Adrenal gland (tissue), 5 donors: ENCODE measurements around the gene CD177.

ENCODE experiments used
- POLR2A ChIP-seq, 2 donors: fragments of 450-650 bp; IDR thresholded peaks; one replicate each; pipeline ENCODE4 v1.6.1; 2017; ENCODE audit warnings: antibody characterized with exemption in 2 of 2, mild to moderate bottlenecking in 2 of 2, moderate library complexity in 1 of 2
- TF ChIP-seq, protein P1 (sequence below), 6 experiments: fragments of 450-650 bp in 4 of 6; fragments of 200-600 bp in 2 of 6; sonication (generic) in 1 of 6; IDR thresholded peaks; 1 replicate in 5 of 6; 2 replicates in 1 of 6; pipeline versions ENCODE4 v1.5.1 to v1.8.0; 2016 to 2021; ENCODE audit warnings: antibody characterized with exemption in 6 of 6, mild to moderate bottlenecking in 2 of 6, moderate library complexity in 1 of 6
- donor health status: DM: no; HTN: no; CAD: no.

DNA sequence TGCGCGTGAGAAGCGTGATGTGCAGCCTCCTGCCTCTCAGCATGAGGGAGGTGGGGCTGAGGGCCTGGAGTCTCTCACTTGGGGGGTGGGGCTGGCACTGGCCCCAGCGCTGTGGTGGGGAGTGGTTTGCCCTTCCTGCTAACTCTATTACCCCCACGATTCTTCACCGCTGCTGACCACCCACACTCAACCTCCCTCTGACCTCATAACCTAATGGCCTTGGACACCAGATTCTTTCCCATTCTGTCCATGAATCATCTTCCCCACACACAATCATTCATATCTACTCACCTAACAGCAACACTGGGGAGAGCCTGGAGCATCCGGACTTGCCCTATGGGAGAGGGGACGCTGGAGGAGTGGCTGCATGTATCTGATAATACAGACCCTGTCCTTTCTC lies 8.7 kb downstream of the CD177 start:
- TF ChIP-seq, protein P1, sequence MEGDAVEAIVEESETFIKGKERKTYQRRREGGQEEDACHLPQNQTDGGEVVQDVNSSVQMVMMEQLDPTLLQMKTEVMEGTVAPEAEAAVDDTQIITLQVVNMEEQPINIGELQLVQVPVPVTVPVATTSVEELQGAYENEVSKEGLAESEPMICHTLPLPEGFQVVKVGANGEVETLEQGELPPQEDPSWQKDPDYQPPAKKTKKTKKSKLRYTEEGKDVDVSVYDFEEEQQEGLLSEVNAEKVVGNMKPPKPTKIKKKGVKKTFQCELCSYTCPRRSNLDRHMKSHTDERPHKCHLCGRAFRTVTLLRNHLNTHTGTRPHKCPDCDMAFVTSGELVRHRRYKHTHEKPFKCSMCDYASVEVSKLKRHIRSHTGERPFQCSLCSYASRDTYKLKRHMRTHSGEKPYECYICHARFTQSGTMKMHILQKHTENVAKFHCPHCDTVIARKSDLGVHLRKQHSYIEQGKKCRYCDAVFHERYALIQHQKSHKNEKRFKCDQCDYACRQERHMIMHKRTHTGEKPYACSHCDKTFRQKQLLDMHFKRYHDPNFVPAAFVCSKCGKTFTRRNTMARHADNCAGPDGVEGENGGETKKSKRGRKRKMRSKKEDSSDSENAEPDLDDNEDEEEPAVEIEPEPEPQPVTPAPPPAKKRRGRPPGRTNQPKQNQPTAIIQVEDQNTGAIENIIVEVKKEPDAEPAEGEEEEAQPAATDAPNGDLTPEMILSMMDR (IDR thresholded peaks at IDR 0.05): no peak
- TF ChIP-seq POLR2A (IDR thresholded peaks at IDR 0.05): no peak
